A673 (cell line): ENCODE data around the gene CGREF1.

ENCODE experiments used
- CTCF ChIP-seq: fragments of 300-800, 200-600 bp; sonication (generic); conservative IDR thresholded peaks from 2 replicates; pipeline ENCODE4 v1.5.1; 2017; ENCODE audit warnings: low read depth, mild to moderate bottlenecking, antibody characterized with exemption, low read length, moderate library complexity, mixed read lengths
- EZH2 ChIP-seq: fragments of 200-600 bp; sonication (generic); IDR thresholded peaks from 2 replicates; pipeline ENCODE4 v1.6.1; 2017; ENCODE audit warnings: borderline replicate concordance, low read depth, mild to moderate bottlenecking, mixed read lengths, antibody characterized with exemption, low read length; ENCODE audit not compliant: poor library complexity, severe bottlenecking

- TF ChIP-seq EZH2 (no peak), CTCF (0 out of 2 replicates have a peak, but pooled peaks have one; percentile 13)
Observed at GRCh38 chr2:27123302-27124150, 4.6 kb upstream of the CGREF1 start, which contains the start of gene ABHD1.
